GM23338 (cell line): Measurements from ENCODE around the gene CCDC60.

Experiments
- CREB1 ChIP-seq: fragments of 250-450 bp; sonication (Bioruptor Pico); IDR thresholded peaks from 2 replicates; pipeline ENCODE4 v1.5.0; 2020; ENCODE audit warnings: low read depth, mild to moderate bottlenecking, moderate library complexity
- CTCF ChIP-seq, 2 experiments: fragments of 200-600 bp in 1 of 2; sonication (generic) in 1 of 2; conservative IDR thresholded peaks; 2 replicates each; pipeline versions ENCODE4 v1.5.1 to v1.6.1; 2016 to 2017; ENCODE audit warnings: antibody characterized with exemption in 2 of 2, low read depth in 2 of 2, mild to moderate bottlenecking in 2 of 2, moderate library complexity in 1 of 2
- ETS1 ChIP-seq: IDR thresholded peaks from 2 replicates; pipeline ENCODE4 v1.6.1; 2016; ENCODE audit warnings: antibody characterized with exemption
- EZH2 ChIP-seq: fragments of 200-600 bp; sonication (generic); IDR thresholded peaks from one replicate; pipeline ENCODE4 v1.8.0; 2017; ENCODE audit warnings: antibody characterized with exemption, mild to moderate bottlenecking, low read depth; ENCODE audit not compliant: unreplicated experiment
- EZH2phosphoT487 ChIP-seq: fragments of 200-600 bp; sonication (generic); IDR thresholded peaks from one replicate; pipeline ENCODE4 v1.8.1; 2018; ENCODE audit warnings: antibody characterized with exemption; ENCODE audit not compliant: unreplicated experiment
- JUNB ChIP-seq: IDR thresholded peaks from one replicate; pipeline ENCODE4 v1.6.1; 2016; ENCODE audit warnings: antibody characterized with exemption; ENCODE audit not compliant: unreplicated experiment
- POLR2AphosphoS5 ChIP-seq: IDR thresholded peaks from 2 replicates; pipeline ENCODE4 v1.6.1; 2016; ENCODE audit warnings: antibody characterized with exemption, low read depth
- REST ChIP-seq: IDR thresholded peaks from one replicate; pipeline ENCODE4 v1.6.1; 2018; ENCODE audit warnings: antibody characterized with exemption; ENCODE audit not compliant: unreplicated experiment
- STAT1 ChIP-seq: IDR thresholded peaks from one replicate; pipeline ENCODE4 v1.6.1; 2016; ENCODE audit warnings: antibody characterized with exemption; ENCODE audit not compliant: unreplicated experiment
- ZNF331 ChIP-seq: fragments of 250-450 bp; sonication (Bioruptor Pico); IDR thresholded peaks from 2 replicates; pipeline ENCODE4 v1.5.0; 2020; ENCODE audit warnings: low read depth, mild to moderate bottlenecking, moderate library complexity

- TF ChIP-seq ZNF331 (CRISPR knock-in tag): no peak
- no peak for TF ChIP-seq CTCF (conservative IDR thresholded peaks at IDR 0.05; ENCODE audit: low read depth in 2 of 2)
- no peak for TF ChIP-seq EZH2
- TF ChIP-seq POLR2AphosphoS5: no peak
- no peak for TF ChIP-seq STAT1
- no peak for TF ChIP-seq EZH2phosphoT487
- no peak for TF ChIP-seq ETS1
- no peak for TF ChIP-seq REST
- TF ChIP-seq CREB1 (CRISPR knock-in tag): no peak
- no peak for TF ChIP-seq JUNB
Observed at GRCh38 chr12:119573086-119573485, 238.6 kb downstream of the CCDC60 start.
